GM12878 (cell line): ENCODE measurements around the gene BAIAP2L1. TPM values are rescaled to one million over a fixed set of nuclear protein-coding genes. Genes with fewer than 3 reads are reported as not detected.

Experiments
- ATF2 ChIP-seq: IDR thresholded peaks from 2 replicates; pipeline ENCODE4 v1.6.1; 2012; ENCODE audit warnings: low read length, inconsistent platforms
- BCL11A ChIP-seq: IDR thresholded peaks from 2 replicates; pipeline ENCODE4 v1.6.1; 2011; ENCODE audit warnings: low read depth, low read length
- BCLAF1 ChIP-seq: fragments of 450-650 bp; IDR thresholded peaks from 2 replicates; pipeline ENCODE4 v1.6.1; 2017; ENCODE audit warnings: antibody characterized with exemption, mild to moderate bottlenecking, moderate library complexity
- E4F1 ChIP-seq: fragments of 450-650 bp; IDR thresholded peaks from 2 replicates; pipeline ENCODE4 v1.6.1; 2018; ENCODE audit warnings: borderline replicate concordance, mild to moderate bottlenecking; ENCODE audit not compliant: partially characterized antibody
- HCFC1 ChIP-seq: fragments of 150-350 bp; IDR thresholded peaks from 2 replicates; pipeline ENCODE4 v1.6.1; 2014; ENCODE audit warnings: low read length
- JUNB ChIP-seq: IDR thresholded peaks from 2 replicates; pipeline ENCODE4 v1.6.1; 2016; ENCODE audit warnings: antibody characterized with exemption, mild to moderate bottlenecking
- LARP7 ChIP-seq: fragments of 450-650 bp; IDR thresholded peaks from 2 replicates; pipeline ENCODE4 v1.6.1; 2017; ENCODE audit warnings: mild to moderate bottlenecking
- MAX ChIP-seq: IDR thresholded peaks from 2 replicates; pipeline ENCODE4 v1.6.1; 2012; ENCODE audit warnings: low read depth, low read length, improper control_type of control experiment
- NBN ChIP-seq: fragments of 450-650 bp; IDR thresholded peaks from 2 replicates; pipeline ENCODE4 v1.6.1; 2016
- NFIC ChIP-seq: IDR thresholded peaks from 2 replicates; pipeline ENCODE4 v1.6.1; 2012; ENCODE audit warnings: low read depth, mild to moderate bottlenecking, inconsistent platforms, low read length, moderate library complexity
- PAX5 ChIP-seq: IDR thresholded peaks from 2 replicates; pipeline ENCODE4 v1.6.1; 2011; ENCODE audit warnings: low read depth, low read length, borderline replicate concordance
- POLR2AphosphoS5 ChIP-seq: IDR thresholded peaks from 2 replicates; pipeline ENCODE4 v1.6.1; 2011; ENCODE audit warnings: mild to moderate bottlenecking, low read length, inconsistent platforms
- RBBP5 ChIP-seq: fragments of 200-600 bp; sonication (generic); conservative IDR thresholded peaks from 2 replicates; pipeline ENCODE4 v1.6.1; 2016
- RELB ChIP-seq: fragments of 450-650 bp; IDR thresholded peaks from 2 replicates; pipeline ENCODE4 v1.6.1; 2017; ENCODE audit warnings: low read depth, mild to moderate bottlenecking, moderate library complexity
- SIN3A ChIP-seq: IDR thresholded peaks from 2 replicates; pipeline ENCODE4 v1.6.1; 2012; ENCODE audit warnings: low read depth, low read length, improper control_type of control experiment
- SMAD1 ChIP-seq: fragments of 450-650 bp; IDR thresholded peaks from 2 replicates; pipeline ENCODE4 v1.6.1; 2018; ENCODE audit warnings: mild to moderate bottlenecking, low read depth; ENCODE audit not compliant: partially characterized antibody
- SP1 ChIP-seq: IDR thresholded peaks from one replicate; pipeline ENCODE4 v1.6.1; 2011; ENCODE audit warnings: low read depth, low read length
- TBL1XR1 ChIP-seq: IDR thresholded peaks from 2 replicates; pipeline ENCODE4 v1.6.1; 2012; ENCODE audit warnings: low read depth, low read length, improper control_type of control experiment
- TCF3 ChIP-seq: IDR thresholded peaks from 2 replicates; pipeline ENCODE4 v1.6.1; 2012; ENCODE audit warnings: low read depth, mild to moderate bottlenecking, low read length, borderline replicate concordance; ENCODE audit not compliant: insufficient read depth
- WRNIP1 ChIP-seq: IDR thresholded peaks from 2 replicates; pipeline ENCODE4 v1.6.1; 2011; ENCODE audit warnings: low read depth, low read length, improper control_type of control experiment, borderline replicate concordance
- ZNF207 ChIP-seq: fragments of 450-650 bp; IDR thresholded peaks from 2 replicates; pipeline ENCODE4 v1.6.1; 2014; ENCODE audit warnings: antibody characterized with exemption, mild to moderate bottlenecking, borderline replicate concordance
- ZNF217 ChIP-seq: fragments of 450-650 bp; IDR thresholded peaks from 2 replicates; pipeline ENCODE4 v1.6.1; 2017; ENCODE audit warnings: antibody characterized with exemption, mild to moderate bottlenecking
- ZNF384 ChIP-seq: IDR thresholded peaks from 2 replicates; pipeline ENCODE4 v1.6.1; 2012; ENCODE audit warnings: low read depth, mild to moderate bottlenecking, low read length, improper control_type of control experiment, borderline replicate concordance
- ZNF622 ChIP-seq: fragments of 450-650 bp; IDR thresholded peaks from 2 replicates; pipeline ENCODE4 v1.6.1; 2017; ENCODE audit warnings: mild to moderate bottlenecking, inconsistent platforms
- polyA plus RNA-seq, 11 experiments: library from polyadenylated mRNA; depleted of rRNA in 4 of 11; unstranded in 6 of 11; stranded (reverse) in 5 of 11; fragments of >200 nt; fragmentation: Nextera tagmentation in 4 of 11; fragmentation: Illumina TruSeq in 1 of 11; extraction: Ambion mirVana in 4 of 11; extraction: Trizol in 1 of 11; gene quantifications; 1 replicate in 1 of 11; 2 replicates in 10 of 11; pipeline versions ENCODE4 v1.2.1 to v1.2.3, GENCODE V29; 2011 to 2016; ENCODE audit warnings: inconsistent platforms in 2 of 11, missing spikeins in 2 of 11, low read depth in 1 of 11
- total RNA-seq, 4 experiments: library from RNA; depleted of rRNA in 3 of 4; stranded (reverse); fragments of >200 nt in 3 of 4; fragmentation: Illumina TruSeq in 1 of 4; extraction: Trizol in 1 of 4; gene quantifications; 2 replicates each; pipeline versions ENCODE4 v1.2.1 to v1.2.3, GENCODE V29; 2013 to 2021

The BAIAP2L1 gene
- total and polyA plus RNA-seq, 10 of the 15 experiments (the other 5 are each of a cell fraction or from before 2014, with no cell fraction given) = 8.9 to 60.2 (median 35.7) TPM

- TF ChIP-seq ATF2 (no peak), E4F1 (peak; percentile 88), ZNF384 (no peak), BCL11A (no peak), PAX5 (no peak), LARP7 (peak; percentile 60), RELB (no peak), SP1 (peak; percentile 95), ZNF207 (no peak), JUNB (no peak), BCLAF1 (no peak), NFIC (no peak), POLR2AphosphoS5 (no peak), MAX (no peak), ZNF622 (no peak), NBN (no peak), TBL1XR1 (no peak; the same call in 1 of the 2 replicates), SMAD1 (no peak), RBBP5 (no peak), WRNIP1 (no peak), ZNF217 (no peak; the same call in 1 of the 2 replicates), HCFC1 (no peak), TCF3 (peak; percentile 39; the same call in 1 of the 2 replicates), SIN3A (peak; percentile 21; the same call in 1 of the 2 replicates)
Measured at GRCh38 chr7:98251601-98252424, 149.1 kb downstream of the BAIAP2L1 start, which contains the start of gene TECPR1 (continued).
